Measurements from ENCODE around the gene MYO16. TPM values are rescaled to one million over a fixed set of nuclear protein-coding genes. Genes with fewer than 3 reads are reported as not detected.
A peak's percentile ranks its signal among the peaks of the same experiment; 100 is the strongest.

Gene MYO16
- total and polyA plus RNA-seq, 2 experiments from 2014 or later, result 0.13 to 0.23 TPM

DNA sequence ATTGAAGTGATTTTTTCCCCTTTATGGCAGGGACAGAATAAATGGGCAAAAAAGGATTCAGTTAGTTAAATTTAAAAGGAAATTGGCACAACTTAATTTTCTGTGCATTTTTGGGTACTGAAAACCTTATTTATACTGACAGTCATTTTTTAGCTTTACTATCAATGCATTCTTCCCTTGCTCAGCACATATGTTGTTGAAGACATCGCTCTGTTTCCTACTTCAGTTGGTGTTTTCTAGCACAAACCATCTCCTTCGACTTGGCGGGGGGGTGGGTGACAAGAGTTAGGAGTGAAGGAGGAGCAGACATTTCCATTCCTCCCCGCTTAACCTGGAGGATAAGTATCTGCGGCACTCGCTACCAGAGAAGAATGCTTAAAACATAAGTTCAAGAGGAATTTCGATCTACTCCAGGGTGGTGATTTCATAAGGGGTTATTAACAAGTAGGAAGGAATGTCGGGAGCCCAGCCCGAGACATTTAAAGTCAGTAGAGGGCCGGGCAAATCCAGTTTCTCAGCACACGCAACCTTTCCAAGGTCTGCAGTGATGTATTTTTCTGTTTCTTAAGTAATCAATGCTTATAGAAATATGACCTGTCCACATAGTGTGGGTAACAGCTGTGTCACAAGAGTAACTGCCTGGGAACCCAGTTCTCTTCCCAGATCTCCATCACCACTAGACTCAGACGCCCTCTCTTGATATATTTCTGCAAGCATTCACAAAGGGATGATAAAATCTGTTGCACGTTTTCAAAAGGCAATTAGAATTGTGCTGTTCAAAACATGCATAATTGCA, 525.8 kb downstream of the MYO16 start:
- DNase-seq (ENCODE audit: low spot score), result no peak
- H3K4me1 ChIP-seq (ENCODE audit: insufficient read depth), result peaks cover 13% of the 10 kb centered on the region
- TF ChIP-seq, protein P1, sequence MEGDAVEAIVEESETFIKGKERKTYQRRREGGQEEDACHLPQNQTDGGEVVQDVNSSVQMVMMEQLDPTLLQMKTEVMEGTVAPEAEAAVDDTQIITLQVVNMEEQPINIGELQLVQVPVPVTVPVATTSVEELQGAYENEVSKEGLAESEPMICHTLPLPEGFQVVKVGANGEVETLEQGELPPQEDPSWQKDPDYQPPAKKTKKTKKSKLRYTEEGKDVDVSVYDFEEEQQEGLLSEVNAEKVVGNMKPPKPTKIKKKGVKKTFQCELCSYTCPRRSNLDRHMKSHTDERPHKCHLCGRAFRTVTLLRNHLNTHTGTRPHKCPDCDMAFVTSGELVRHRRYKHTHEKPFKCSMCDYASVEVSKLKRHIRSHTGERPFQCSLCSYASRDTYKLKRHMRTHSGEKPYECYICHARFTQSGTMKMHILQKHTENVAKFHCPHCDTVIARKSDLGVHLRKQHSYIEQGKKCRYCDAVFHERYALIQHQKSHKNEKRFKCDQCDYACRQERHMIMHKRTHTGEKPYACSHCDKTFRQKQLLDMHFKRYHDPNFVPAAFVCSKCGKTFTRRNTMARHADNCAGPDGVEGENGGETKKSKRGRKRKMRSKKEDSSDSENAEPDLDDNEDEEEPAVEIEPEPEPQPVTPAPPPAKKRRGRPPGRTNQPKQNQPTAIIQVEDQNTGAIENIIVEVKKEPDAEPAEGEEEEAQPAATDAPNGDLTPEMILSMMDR (IDR thresholded peaks at IDR 0.05; ENCODE audit: poor library complexity), result no peak
- no peak for TF ChIP-seq EZH2 (IDR thresholded peaks at IDR 0.05; ENCODE audit: borderline replicate concordance)
- TF ChIP-seq EZH2phosphoT487 (IDR thresholded peaks at IDR 0.05; ENCODE audit: low read depth, severe bottlenecking, unreplicated experiment), result no peak
- no peaks in the 10 kb centered on the region for H3K27me3 ChIP-seq
- H3K4me3 ChIP-seq, result no peak overlapping the region
- H3K9me2 ChIP-seq (replicated peaks; ENCODE audit: insufficient read depth), result no peaks in the 10 kb centered on the region
- WGBS (ENCODE audit: low lambda C conversion rate, missing lambda C conversion rate), result 90% methylated on average over 13 of the region's 13 CpGs
- H3K4me2 ChIP-seq, result no peak overlapping the region
- H3K9me3 ChIP-seq (ENCODE audit: low read depth), result no peaks in the 10 kb centered on the region
- no peaks in the 10 kb centered on the region for H4K20me1 ChIP-seq (ENCODE audit: insufficient read depth, poor library complexity, severe bottlenecking)
- H3K27ac ChIP-seq, result peak overlapping the region; percentile 74
- H3K36me3 ChIP-seq (replicated peaks; ENCODE audit: insufficient read depth, low read depth), result no peaks in the 10 kb centered on the region
- no peak overlapping the region for H2AFZ ChIP-seq
- H3K79me2 ChIP-seq, result no peaks in the 10 kb centered on the region

DNA sequence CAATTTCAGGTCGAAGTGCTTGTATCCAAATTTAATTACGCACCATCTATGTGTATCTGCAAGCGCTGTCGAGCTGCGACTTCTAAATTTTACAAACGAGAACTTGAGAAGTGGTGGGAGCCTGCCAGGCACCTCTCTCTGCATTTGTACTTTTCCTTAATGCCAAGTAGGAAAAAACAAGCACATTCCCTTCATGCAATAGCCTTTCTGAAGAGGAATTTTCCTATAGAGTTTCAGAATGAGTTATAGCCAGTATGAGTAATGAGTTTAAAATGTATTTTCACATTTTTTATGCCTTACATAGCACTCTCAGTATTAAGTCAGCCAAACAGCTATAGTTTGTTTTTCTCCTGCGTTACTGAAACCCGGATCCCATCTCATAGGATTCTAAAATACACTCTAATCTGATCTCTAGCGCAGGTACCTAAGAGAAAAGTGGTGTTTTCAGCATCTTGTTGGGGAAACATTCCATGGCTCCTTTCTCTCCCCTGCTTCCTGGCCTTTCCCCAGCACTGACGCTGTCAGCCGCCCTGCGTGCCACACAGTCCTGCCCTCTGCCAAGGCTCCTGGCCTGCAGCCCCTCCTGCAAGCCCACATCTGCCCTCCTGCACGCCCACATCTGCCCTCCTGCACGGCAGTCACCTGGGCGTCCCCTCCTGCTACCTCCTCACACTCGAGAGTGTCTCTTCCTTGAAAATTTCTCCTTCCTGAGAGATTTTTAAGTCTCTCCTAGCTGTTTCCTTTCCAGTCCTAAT, 526.9 kb downstream of the MYO16 start:
- WGBS (ENCODE audit: low lambda C conversion rate, missing lambda C conversion rate), result 86% methylated on average over 16 of the region's 16 CpGs
- H3K9me3 ChIP-seq (ENCODE audit: low read depth), result no peaks in the 10 kb centered on the region
- no peaks in the 10 kb centered on the region for H3K9me2 ChIP-seq (replicated peaks; ENCODE audit: insufficient read depth)
- H3K4me3 ChIP-seq, result no peak overlapping the region
- no peaks in the 10 kb centered on the region for H3K27me3 ChIP-seq
- peaks cover 13% of the 10 kb centered on the region for H3K4me1 ChIP-seq (ENCODE audit: insufficient read depth)
- H4K20me1 ChIP-seq (ENCODE audit: insufficient read depth, poor library complexity, severe bottlenecking), result no peaks in the 10 kb centered on the region
- H3K36me3 ChIP-seq (replicated peaks; ENCODE audit: insufficient read depth, low read depth), result no peaks in the 10 kb centered on the region
- no peak for DNase-seq (ENCODE audit: low spot score)
- H3K79me2 ChIP-seq, result no peaks in the 10 kb centered on the region
- no peak for TF ChIP-seq EZH2phosphoT487 (IDR thresholded peaks at IDR 0.05; ENCODE audit: low read depth, severe bottlenecking, unreplicated experiment)
- TF ChIP-seq, protein P1 (IDR thresholded peaks at IDR 0.05; ENCODE audit: poor library complexity), result no peak
- no peak for TF ChIP-seq EZH2 (IDR thresholded peaks at IDR 0.05; ENCODE audit: borderline replicate concordance)
- no peak overlapping the region for H2AFZ ChIP-seq
- H3K4me2 ChIP-seq, result peak overlapping the region; percentile 41
- H3K27ac ChIP-seq, result peak overlapping the region; percentile 74

DNA sequence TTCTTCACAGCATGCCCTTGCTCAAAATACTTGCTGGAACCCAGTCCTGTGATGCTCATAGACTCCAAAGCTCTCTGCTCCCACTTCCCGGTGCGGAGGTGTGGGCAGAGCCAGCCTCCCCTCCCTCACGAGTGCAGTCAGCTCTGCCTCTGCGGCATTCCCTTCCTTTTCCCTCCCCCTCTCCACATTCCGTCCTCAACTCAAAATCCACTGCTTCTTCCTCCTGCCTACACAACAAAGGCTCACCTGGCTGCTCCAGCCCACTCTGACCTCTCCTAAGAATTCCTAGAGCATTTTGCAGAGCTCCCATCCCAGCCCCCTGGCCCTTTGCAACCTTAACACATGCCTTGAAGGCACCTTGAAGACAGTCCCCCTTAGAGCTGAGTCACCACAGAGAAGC, 527.9 kb downstream of the MYO16 start:
- no peaks in the 10 kb centered on the region for H3K27me3 ChIP-seq
- no peaks in the 10 kb centered on the region for H3K9me2 ChIP-seq (replicated peaks; ENCODE audit: insufficient read depth)
- no peaks in the 10 kb centered on the region for H3K79me2 ChIP-seq
- no peaks in the 10 kb centered on the region for H3K36me3 ChIP-seq (replicated peaks; ENCODE audit: insufficient read depth, low read depth)
- no peaks in the 10 kb centered on the region for H4K20me1 ChIP-seq (ENCODE audit: insufficient read depth, poor library complexity, severe bottlenecking)
- no peaks in the 10 kb centered on the region for H3K9me3 ChIP-seq (ENCODE audit: low read depth)
- no peak overlapping the region for H3K27ac ChIP-seq
- TF ChIP-seq, protein P1 (IDR thresholded peaks at IDR 0.05; ENCODE audit: poor library complexity), result no peak
- TF ChIP-seq EZH2 (IDR thresholded peaks at IDR 0.05; ENCODE audit: borderline replicate concordance) (no peak), EZH2phosphoT487 (IDR thresholded peaks at IDR 0.05; ENCODE audit: low read depth, severe bottlenecking, unreplicated experiment) (no peak)
- H3K4me2 ChIP-seq, result no peak overlapping the region
- H2AFZ ChIP-seq, result no peak overlapping the region
- WGBS (ENCODE audit: low lambda C conversion rate, missing lambda C conversion rate), result 71% methylated on average over 5 of the region's 5 CpGs
- peaks cover 13% of the 10 kb centered on the region for H3K4me1 ChIP-seq (ENCODE audit: insufficient read depth)
- DNase-seq (ENCODE audit: low spot score), result no peak
- H3K4me3 ChIP-seq, result no peak overlapping the region

All from hepatocyte (in vitro differentiated cells).